MCF 10A (cell line): ENCODE data around the gene TMEM175. TPM values are rescaled to one million over a fixed set of nuclear protein-coding genes. Genes with fewer than 3 reads are reported as not detected.

Source experiments
- BruUV-seq: library from RNA; stranded (reverse); fragments of 400-500 nt; replicated peaks from 2 replicates; lab custom pipeline; 2021; lab: Mats Ljungman, UMichigan
- CTCF ChIA-PET: fragments of 300-600 bp; sonication (Branson Sonifier 250); formaldehyde crosslinking; extraction: SDS; loops from one replicate; lab custom pipeline; 2021; ENCODE audit warnings: antibody characterized with exemption, inconsistent platforms; lab: Yijun Ruan, JAX
- POLR2A ChIA-PET: fragments of 300-600, 350-650 bp; sonication (Branson Sonifier 250); formaldehyde crosslinking; extraction: SDS; loops from one replicate; lab custom pipeline; 2020; ENCODE audit warnings: antibody characterized with exemption, inconsistent platforms; lab: Yijun Ruan, JAX
- DNase-seq: peaks from one replicate; pipeline ENCODE4 v3.0.0-alpha.2; 2018; ENCODE audit not compliant: unreplicated experiment
- H3K27ac Mint-ChIP-seq: one replicate; pipeline ENCODE4 v1.8.0; 2022; ENCODE audit warnings: mild to moderate bottlenecking, low read depth, mixed read lengths; ENCODE audit not compliant: unreplicated experiment
- H3K27me3 Mint-ChIP-seq: one replicate; pipeline ENCODE4 v1.8.0; 2022; ENCODE audit warnings: mixed read lengths; ENCODE audit not compliant: insufficient read depth, unreplicated experiment
- H3K36me3 Mint-ChIP-seq: one replicate; pipeline ENCODE4 v1.8.0; 2022; ENCODE audit warnings: mild to moderate bottlenecking, moderate library complexity, mixed read lengths; ENCODE audit not compliant: insufficient read depth, unreplicated experiment
- H3K4me1 Mint-ChIP-seq: one replicate; pipeline ENCODE4 v1.8.0; 2022; ENCODE audit warnings: mixed read lengths; ENCODE audit not compliant: insufficient read depth, unreplicated experiment
- H3K4me3 Mint-ChIP-seq: one replicate; pipeline ENCODE4 v1.8.0; 2022; ENCODE audit warnings: mild to moderate bottlenecking, moderate library complexity, mixed read lengths; ENCODE audit not compliant: unreplicated experiment
- H3K9me3 Mint-ChIP-seq: one replicate; pipeline ENCODE4 v1.8.0; 2022; ENCODE audit warnings: mixed read lengths; ENCODE audit not compliant: unreplicated experiment
- intact Hi-C: fragments of 100-400 bp; cut with micrococcal nuclease; formaldehyde crosslinking; loops from 2 replicates; pipeline ENCODE4 v1.14.1; 2022
- total RNA-seq: library from RNA; stranded (reverse); gene quantifications from 2 replicates; pipeline ENCODE4 v1.2.3, GENCODE V29; 2022
- TF ChIP-seq, protein P1 (sequence below): fragments of 200-600 bp; IDR thresholded peaks from one replicate; pipeline ENCODE4 v1.8.0; 2022; ENCODE audit warnings: antibody characterized with exemption, mild to moderate bottlenecking; ENCODE audit not compliant: unreplicated experiment

TMEM175 gene
- total RNA-seq, 1 experiment from 2014 or later, result 28.9 TPM

DNA sequence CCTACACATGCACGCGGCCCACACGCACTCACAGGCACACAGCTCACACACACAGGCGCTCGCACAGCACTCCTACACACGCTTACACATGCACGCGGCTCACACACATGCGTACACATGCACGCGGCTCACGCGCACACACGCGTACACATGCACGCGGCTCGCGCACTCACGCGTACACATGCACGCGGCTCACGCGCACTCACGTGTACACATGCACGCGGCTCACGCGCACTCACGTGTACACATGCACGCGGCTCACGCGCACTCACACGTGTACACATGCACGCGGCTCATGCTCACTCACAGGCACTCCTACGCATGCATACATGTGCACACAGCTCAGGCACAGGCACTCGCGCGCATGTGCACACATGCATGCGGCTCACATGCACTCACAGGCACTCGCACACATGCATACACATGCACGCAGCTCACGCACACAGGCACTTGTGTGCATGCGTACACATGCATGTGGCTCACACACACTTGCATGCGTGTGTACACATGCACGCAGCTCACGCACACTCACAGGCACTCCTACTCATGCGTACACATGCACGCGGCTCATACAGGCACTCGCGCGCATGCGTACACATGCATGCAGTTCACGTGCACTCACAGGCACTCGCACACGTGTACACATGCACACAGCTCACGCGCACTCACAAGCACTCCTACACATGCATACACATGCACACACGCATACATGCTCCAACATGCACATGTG lies 45.1 kb upstream of the TMEM175 start:
- TF ChIP-seq, protein P1, sequence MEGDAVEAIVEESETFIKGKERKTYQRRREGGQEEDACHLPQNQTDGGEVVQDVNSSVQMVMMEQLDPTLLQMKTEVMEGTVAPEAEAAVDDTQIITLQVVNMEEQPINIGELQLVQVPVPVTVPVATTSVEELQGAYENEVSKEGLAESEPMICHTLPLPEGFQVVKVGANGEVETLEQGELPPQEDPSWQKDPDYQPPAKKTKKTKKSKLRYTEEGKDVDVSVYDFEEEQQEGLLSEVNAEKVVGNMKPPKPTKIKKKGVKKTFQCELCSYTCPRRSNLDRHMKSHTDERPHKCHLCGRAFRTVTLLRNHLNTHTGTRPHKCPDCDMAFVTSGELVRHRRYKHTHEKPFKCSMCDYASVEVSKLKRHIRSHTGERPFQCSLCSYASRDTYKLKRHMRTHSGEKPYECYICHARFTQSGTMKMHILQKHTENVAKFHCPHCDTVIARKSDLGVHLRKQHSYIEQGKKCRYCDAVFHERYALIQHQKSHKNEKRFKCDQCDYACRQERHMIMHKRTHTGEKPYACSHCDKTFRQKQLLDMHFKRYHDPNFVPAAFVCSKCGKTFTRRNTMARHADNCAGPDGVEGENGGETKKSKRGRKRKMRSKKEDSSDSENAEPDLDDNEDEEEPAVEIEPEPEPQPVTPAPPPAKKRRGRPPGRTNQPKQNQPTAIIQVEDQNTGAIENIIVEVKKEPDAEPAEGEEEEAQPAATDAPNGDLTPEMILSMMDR, result no peak
- Mint-ChIP-seq H3K27me3 (no peaks in the 10 kb centered on the region), H3K4me1 (no peaks in the 10 kb centered on the region), H3K9me3 (no peaks in the 10 kb centered on the region), H3K27ac (no peak overlapping the region), H3K36me3 (peaks cover 24% of the 10 kb centered on the region), H3K4me3 (no peak overlapping the region)
- POLR2A ChIA-PET, result no interaction called here
- intact Hi-C loops, result no loop called here
- BruUV-seq, result no TSS peak
- DNase-seq, result no peak
- CTCF ChIA-PET, result no interaction called here

DNA sequence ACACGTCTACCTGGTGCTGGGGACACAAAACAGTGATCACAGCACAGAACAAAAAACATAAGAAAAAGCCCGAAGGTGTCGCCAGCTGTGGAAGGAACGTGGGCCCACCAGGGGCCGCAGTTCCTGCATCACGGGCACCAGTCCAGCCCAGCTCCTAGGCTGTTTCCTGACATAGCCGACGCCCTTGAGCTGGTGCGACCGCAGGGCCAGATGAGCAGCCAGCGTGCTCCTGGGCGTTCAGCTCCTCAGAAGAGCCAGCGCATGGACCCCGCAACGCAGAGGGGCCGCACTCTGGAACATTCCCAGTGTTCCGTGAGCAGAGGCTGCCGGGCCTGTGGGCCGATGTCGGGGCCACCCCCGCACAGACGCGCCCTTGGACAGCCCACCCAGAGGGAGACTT lies 44.2 kb upstream of the TMEM175 start:
- Mint-ChIP-seq H3K4me1 (no peaks in the 10 kb centered on the region), H3K4me3 (no peak overlapping the region), H3K27me3 (no peaks in the 10 kb centered on the region), H3K9me3 (no peaks in the 10 kb centered on the region), H3K27ac (no peak overlapping the region), H3K36me3 (peaks cover 22% of the 10 kb centered on the region)
- ChIA-PET CTCF (no interaction called here), POLR2A (no interaction called here)
- no peak for DNase-seq
- BruUV-seq, result no TSS peak
- intact Hi-C loops, result no loop called here
- TF ChIP-seq, protein P1, result no peak

- H3K36me3 Mint-ChIP-seq, result peaks cover 24% of the 10 kb centered on the region
- DNase-seq, result no peak
- POLR2A ChIA-PET, result no interaction called here
- no peak overlapping the region for H3K27ac Mint-ChIP-seq
- no peaks in the 10 kb centered on the region for H3K9me3 Mint-ChIP-seq
- no peak overlapping the region for H3K4me3 Mint-ChIP-seq
- no TSS peak for BruUV-seq
- H3K4me1 Mint-ChIP-seq, result no peaks in the 10 kb centered on the region
- TF ChIP-seq, protein P1, result no peak
- no peaks in the 10 kb centered on the region for H3K27me3 Mint-ChIP-seq
- CTCF ChIA-PET, result interaction anchor here (0.6 kb wide), 1 partner anchor 241 kb away, joined by 3 read pairs; no protein-coding TSS in a partner anchor
- intact Hi-C loops, result no loop called here
These were observed 42.7 kb upstream of the TMEM175 start for GRCh38 chr4:889516-889915.

- Mint-ChIP-seq H3K4me3 (no peak overlapping the region), H3K4me1 (no peaks in the 10 kb centered on the region), H3K27me3 (no peaks in the 10 kb centered on the region), H3K27ac (no peak overlapping the region), H3K36me3 (peaks cover 24% of the 10 kb centered on the region), H3K9me3 (no peaks in the 10 kb centered on the region)
- POLR2A ChIA-PET, result no interaction called here
- TF ChIP-seq, protein P1, result no peak
- no peak for DNase-seq
- CTCF ChIA-PET, result interaction anchor here (0.6 kb wide), 1 partner anchor 241 kb away, joined by 3 read pairs; no protein-coding TSS in a partner anchor
- no TSS peak for BruUV-seq
- intact Hi-C loops, result no loop called here
These were observed 42.1 kb upstream of the TMEM175 start for GRCh38 chr4:890036-890695.
